ENCODE data around the gene DHCR7. TPM values are rescaled to one million over a fixed set of nuclear protein-coding genes. Genes with fewer than 3 reads are reported as not detected.

The DHCR7 gene
- polyA plus RNA-seq, 1 donor from 2014 or later = 16.6 TPM

GRCh38 chr11:71456294-71456693 lies 8.1 kb upstream of the DHCR7 start:
- H3K4me1 Mint-ChIP-seq = peaks cover 24 to 34% (median 29%) of the 10 kb centered on the region in 3 donors
- H3K36me3 Mint-ChIP-seq = peaks cover 10% of the 10 kb centered on the region
- H3K27ac Mint-ChIP-seq = peak overlapping the region in 1 of 3 donors; percentile 3

DNA sequence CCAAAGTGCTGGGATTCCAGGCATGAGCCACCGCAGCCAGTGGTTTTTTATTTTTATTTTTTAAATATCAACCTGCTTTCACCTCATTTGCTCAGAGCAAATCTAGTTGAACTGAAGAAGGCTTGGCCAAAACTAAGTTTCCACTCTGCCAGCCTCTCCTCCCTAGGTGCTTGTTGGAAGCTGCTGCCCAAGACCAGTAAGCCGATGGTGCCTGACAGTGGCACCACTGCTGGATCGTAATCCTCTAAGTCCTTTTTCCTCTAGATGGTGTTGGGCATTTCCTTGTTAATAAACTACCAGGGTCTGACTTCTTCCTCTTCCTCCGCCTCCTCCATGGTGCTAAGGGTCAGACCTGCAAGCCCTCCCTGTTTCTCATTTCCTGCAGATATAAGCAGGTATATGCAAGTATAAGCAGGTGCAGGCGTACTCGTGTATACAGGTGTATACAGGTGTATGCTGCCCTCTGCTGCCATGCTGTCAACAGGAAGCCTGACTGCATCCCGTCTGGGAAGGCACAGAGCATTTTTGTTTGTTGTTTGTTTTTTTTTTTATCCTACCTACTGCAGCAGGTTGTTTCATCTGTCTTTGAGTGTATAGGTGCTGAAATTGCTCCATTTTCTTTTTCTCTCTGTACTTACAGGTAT lies 6.4 kb upstream of the DHCR7 start:
- H3K36me3 Mint-ChIP-seq = peaks cover 5% of the 10 kb centered on the region
- H3K9me3 Mint-ChIP-seq = no peaks in the 10 kb centered on the region
- H3K4me3 Mint-ChIP-seq = peak overlapping the region; percentile 73 to 81 (median 78)
- H3K27ac Mint-ChIP-seq = peak overlapping the region in 2 of 3 donors; percentile 11 to 91
- no peaks in the 10 kb centered on the region for H3K27me3 Mint-ChIP-seq
- H3K4me1 Mint-ChIP-seq = peaks cover 27 to 41% (median 30%) of the 10 kb centered on the region in 3 donors

More at GRCh38 chr11:71456294-71456693, 8.1 kb upstream of the DHCR7 start:
- Mint-ChIP-seq H3K9me3 (no peaks in the 10 kb centered on the region), H3K4me3 (peak overlapping the region in 2 of 4 donors; percentile 34 to 41), H3K27me3 (no peaks in the 10 kb centered on the region)

GRCh38 chr11:71453918-71454304 lies 5.7 kb upstream of the DHCR7 start:
- no peaks in the 10 kb centered on the region for H3K27me3 Mint-ChIP-seq
- H3K4me3 Mint-ChIP-seq = peak overlapping the region; percentile 88 to 99 (median 94)
- peaks cover 34 to 46% (median 34%) of the 10 kb centered on the region in 3 donors for H3K4me1 Mint-ChIP-seq
- H3K9me3 Mint-ChIP-seq = no peaks in the 10 kb centered on the region
- peaks cover 3% of the 10 kb centered on the region for H3K36me3 Mint-ChIP-seq
- H3K27ac Mint-ChIP-seq = peak overlapping the region in 2 of 3 donors; percentile 57 to 88

DNA sequence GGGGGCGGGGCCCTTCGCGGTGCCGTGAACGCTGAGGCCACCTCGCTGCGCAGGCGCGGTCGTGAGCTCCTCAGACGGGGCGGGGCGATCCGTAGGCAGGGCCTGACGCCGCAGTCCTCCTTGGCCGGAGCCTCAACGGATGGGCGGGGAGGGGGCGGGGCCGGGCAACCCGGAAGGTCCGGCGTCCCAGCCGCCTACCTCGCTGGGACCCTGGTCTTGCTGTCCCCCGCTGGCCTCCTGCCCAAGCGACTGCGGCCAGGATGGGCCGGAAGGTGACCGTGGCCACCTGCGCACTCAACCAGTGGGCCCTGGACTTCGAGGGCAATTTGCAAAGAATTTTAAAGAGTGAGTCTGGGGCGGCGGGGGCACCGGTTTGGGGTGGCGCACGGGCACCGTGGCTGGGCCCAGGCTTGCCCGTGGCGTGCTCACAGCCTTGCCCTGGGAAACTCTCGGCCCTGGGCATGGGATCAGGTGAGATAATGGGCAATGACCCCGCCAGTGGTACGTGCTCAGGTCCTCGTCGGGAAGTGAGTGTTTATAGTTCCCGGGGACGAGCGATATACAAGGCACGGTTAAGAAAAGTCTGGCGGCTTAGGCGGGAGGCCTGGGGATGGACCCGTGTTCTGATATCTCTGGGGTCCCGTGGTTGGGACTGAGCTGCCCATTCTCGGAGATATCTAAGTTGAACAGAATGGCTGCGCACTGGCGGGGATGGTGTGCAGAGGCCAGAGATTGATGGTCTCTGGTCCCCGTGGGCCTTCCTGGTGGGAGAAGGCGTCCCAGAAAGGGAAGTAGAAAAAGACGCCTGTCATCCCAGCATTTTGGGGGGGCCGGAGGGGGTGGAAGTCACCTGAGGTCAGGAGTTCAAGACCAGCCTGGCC lies 5.1 kb upstream of the DHCR7 start, which contains the start of gene NADSYN1:
Gene NADSYN1, plus strand, starts transcription at position 167 of the 881 bp plus-strand sequence. Its CDS starts 94 bp downstream, at position 261.
- Mint-ChIP-seq H3K36me3 (peaks cover 3% of the 10 kb centered on the region), H3K4me1 (peaks cover 34 to 46% (median 34%) of the 10 kb centered on the region in 3 donors), H3K4me3 (peak within 1 kb of the TSS; percentile 88 to 99 (median 94)), H3K9me3 (no peaks in the 10 kb centered on the region), H3K27ac (peak within 1 kb of the TSS; percentile 65 to 90 (median 88)), H3K27me3 (no peaks in the 10 kb centered on the region)

- H3K27me3 Mint-ChIP-seq = no peaks in the 10 kb centered on the region
- H3K27ac Mint-ChIP-seq = peak overlapping the region; percentile 65 to 90 (median 88)
- H3K36me3 Mint-ChIP-seq = peaks cover 3% of the 10 kb centered on the region
- peaks cover 34 to 44% (median 38%) of the 10 kb centered on the region in 3 donors for H3K4me1 Mint-ChIP-seq
- H3K4me3 Mint-ChIP-seq = peak overlapping the region; percentile 88 to 99 (median 94)
- no peaks in the 10 kb centered on the region for H3K9me3 Mint-ChIP-seq
These were observed 4.2 kb upstream of the DHCR7 start for GRCh38 chr11:71452199-71453036.

GRCh38 chr11:71451596-71452198 lies 3.5 kb upstream of the DHCR7 start:
- H3K27ac Mint-ChIP-seq = peak overlapping the region; percentile 65 to 90 (median 88)
- peaks cover 3% of the 10 kb centered on the region for H3K36me3 Mint-ChIP-seq

GRCh38 chr11:71450939-71451338 lies 2.7 kb upstream of the DHCR7 start:
- Mint-ChIP-seq H3K27me3 (no peaks in the 10 kb centered on the region), H3K27ac (peak overlapping the region; percentile 55 to 90 (median 81)), H3K4me3 (peak overlapping the region in 2 of 4 donors; percentile 54 to 99), H3K4me1 (peaks cover 34 to 42% (median 41%) of the 10 kb centered on the region in 3 donors), H3K9me3 (peaks cover 2 to 4% (median 2%) of the 10 kb centered on the region in 3 donors), H3K36me3 (peaks cover 11% of the 10 kb centered on the region)

More at GRCh38 chr11:71451596-71452198, 3.5 kb upstream of the DHCR7 start:
- no peaks in the 10 kb centered on the region for H3K9me3 Mint-ChIP-seq
- H3K27me3 Mint-ChIP-seq = no peaks in the 10 kb centered on the region
- H3K4me1 Mint-ChIP-seq = peaks cover 34 to 43% (median 42%) of the 10 kb centered on the region in 3 donors
- H3K4me3 Mint-ChIP-seq = peak overlapping the region; percentile 88 to 99 (median 94)

GRCh38 chr11:71450507-71450906 lies 2.3 kb upstream of the DHCR7 start:
- peaks cover 12% of the 10 kb centered on the region for H3K36me3 Mint-ChIP-seq
- peak overlapping the region; percentile 55 to 90 (median 81) for H3K27ac Mint-ChIP-seq
- peak overlapping the region in 1 of 4 donors; percentile 99 for H3K4me3 Mint-ChIP-seq
- no peaks in the 10 kb centered on the region for H3K27me3 Mint-ChIP-seq
- peaks cover 3 to 6% (median 3%) of the 10 kb centered on the region in 3 donors for H3K9me3 Mint-ChIP-seq
- H3K4me1 Mint-ChIP-seq = peaks cover 34 to 38% (median 38%) of the 10 kb centered on the region in 3 donors

DNA sequence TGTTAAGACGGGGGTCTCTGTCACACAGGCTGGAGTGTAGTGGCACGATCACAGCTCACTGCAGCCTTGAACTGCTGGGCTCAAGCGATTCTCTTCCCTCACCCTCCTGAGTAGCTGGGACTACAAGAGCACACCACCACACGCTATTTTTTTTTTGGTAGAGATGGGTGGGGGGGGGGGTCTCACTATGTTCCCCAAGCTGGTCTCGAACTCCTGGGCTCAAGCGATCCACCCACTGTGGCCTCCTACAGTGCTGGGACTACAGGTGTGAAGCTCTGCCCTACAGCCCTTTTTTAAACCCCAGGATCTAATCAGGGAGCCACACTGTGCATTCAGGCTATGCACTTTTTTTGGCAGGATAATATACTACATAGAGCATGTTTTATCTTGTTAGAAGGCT lies 1.4 kb upstream of the DHCR7 start:
- Mint-ChIP-seq H3K27me3 (no peaks in the 10 kb centered on the region), H3K36me3 (peaks cover 9% of the 10 kb centered on the region), H3K4me3 (peak overlapping the region; percentile 91 to 99 (median 94)), H3K9me3 (peaks cover 3 to 6% (median 3%) of the 10 kb centered on the region in 3 donors), H3K4me1 (peaks cover 30 to 36% (median 34%) of the 10 kb centered on the region in 3 donors), H3K27ac (peak overlapping the region; percentile 10 to 92 (median 83))

- Mint-ChIP-seq H3K27me3 (no peaks in the 10 kb centered on the region), H3K4me1 (peaks cover 21 to 29% (median 27%) of the 10 kb centered on the region in 3 donors), H3K4me3 (peak overlapping the region; percentile 91 to 99 (median 94)), H3K27ac (peak overlapping the region in 2 of 3 donors; percentile 71 to 83), H3K9me3 (peaks cover 3 to 6% (median 3%) of the 10 kb centered on the region in 3 donors), H3K36me3 (peaks cover 9% of the 10 kb centered on the region)
These were observed 369 bp downstream of the DHCR7 start for GRCh38 chr11:71447791-71448256.

DNA sequence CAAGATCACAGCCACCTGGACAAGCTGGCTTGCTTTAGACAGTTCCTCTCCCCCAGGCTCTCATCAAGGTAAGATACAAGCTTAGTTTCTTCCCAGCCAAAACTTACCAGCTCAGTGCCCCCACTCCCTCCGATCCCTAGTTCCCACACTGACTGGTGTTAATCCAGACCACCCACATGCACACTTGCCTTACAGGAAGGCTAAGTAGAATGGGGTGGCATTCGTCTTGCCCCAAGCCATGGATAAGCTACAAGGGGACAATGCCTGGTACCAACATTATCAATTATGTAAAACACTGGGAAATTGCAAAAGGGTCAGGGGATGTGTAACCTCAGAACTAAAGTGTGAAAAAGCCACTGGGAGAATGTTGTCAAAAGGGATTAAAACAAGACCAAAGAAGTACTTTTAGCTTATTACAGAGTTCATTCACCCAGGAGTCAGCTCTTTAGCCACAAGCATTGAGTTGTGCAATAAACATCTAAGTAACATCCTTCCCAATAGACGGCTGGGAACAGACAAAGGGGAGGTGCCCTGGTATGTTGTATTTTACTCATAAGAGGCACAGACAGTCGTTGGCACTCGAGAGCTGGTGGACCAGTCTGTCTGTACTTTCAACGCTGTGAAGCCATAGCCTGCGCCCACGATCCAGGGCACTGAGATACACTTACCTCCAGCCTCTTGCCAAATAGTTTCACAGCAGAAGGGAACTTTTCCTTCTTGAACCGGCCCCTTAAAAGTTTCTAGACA lies 1.1 kb downstream of the DHCR7 start:
- no peaks in the 10 kb centered on the region for H3K27me3 Mint-ChIP-seq
- peak overlapping the region; percentile 91 to 99 (median 94) for H3K4me3 Mint-ChIP-seq
- peaks cover 9% of the 10 kb centered on the region for H3K36me3 Mint-ChIP-seq
- H3K4me1 Mint-ChIP-seq = peaks cover 16 to 26% (median 24%) of the 10 kb centered on the region in 3 donors
- peak overlapping the region in 1 of 3 donors; percentile 83 for H3K27ac Mint-ChIP-seq
- peaks cover 3 to 6% (median 3%) of the 10 kb centered on the region in 3 donors for H3K9me3 Mint-ChIP-seq

- Mint-ChIP-seq H3K36me3 (peaks cover 10% of the 10 kb centered on the region), H3K27me3 (no peaks in the 10 kb centered on the region), H3K9me3 (peaks cover 3 to 6% (median 3%) of the 10 kb centered on the region in 3 donors), H3K27ac (peak overlapping the region in 2 of 3 donors; percentile 41 to 63), H3K4me1 (peaks cover 12 to 19% (median 15%) of the 10 kb centered on the region in 3 donors), H3K4me3 (peak overlapping the region; percentile 8 to 99 (median 48))
These were observed 2.0 kb downstream of the DHCR7 start for GRCh38 chr11:71446150-71446549.

DNA sequence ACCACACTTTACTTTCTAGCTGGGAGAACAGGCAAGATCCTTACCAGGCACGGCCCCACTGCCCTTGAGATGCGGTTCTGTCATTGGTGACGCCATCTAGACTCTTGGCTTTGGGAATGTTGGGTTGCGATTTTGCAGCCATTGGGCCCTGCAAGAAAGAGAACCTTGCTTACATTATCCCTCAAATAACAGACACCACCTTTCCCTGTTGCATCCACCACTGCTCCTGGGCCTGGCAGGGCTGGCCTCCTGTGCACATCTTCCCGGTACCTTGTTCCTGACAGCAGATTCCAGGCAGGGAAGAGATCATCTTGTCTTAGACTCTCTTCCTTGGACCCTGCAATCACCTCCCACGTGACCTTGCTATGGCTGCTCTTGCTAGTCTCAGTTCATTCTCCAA lies 3.4 kb downstream of the DHCR7 start:
- Mint-ChIP-seq H3K4me3 (no peak overlapping the region), H3K27ac (no peak overlapping the region), H3K27me3 (no peaks in the 10 kb centered on the region)

More for the DNA sequence above, 3.4 kb downstream of the DHCR7 start:
- H3K9me3 Mint-ChIP-seq = peaks cover 3 to 6% (median 3%) of the 10 kb centered on the region in 3 donors
- peaks cover 11% of the 10 kb centered on the region for H3K36me3 Mint-ChIP-seq
- H3K4me1 Mint-ChIP-seq = peaks cover 8 to 14% (median 8%) of the 10 kb centered on the region in 3 donors

Data from IgD-negative memory B cell (primary cell).